GM18505 (cell line): ENCODE data around the gene VCX2.
"Not testable (repeated sequence)": the region's sequence is repeated elsewhere in the genome, so short reads cannot be mapped to it uniquely, and the experiment has no call there.

Experiments
- ATAC-seq: cut with Tn5 transposase; IDR thresholded peaks from one replicate; pipeline ENCODE4 v1.9.1; 2021; ENCODE audit not compliant: unreplicated experiment
- POLR2A ChIP-seq: IDR thresholded peaks from 4 replicates; pipeline ENCODE4 v1.6.1; 2011; ENCODE audit warnings: borderline replicate concordance; ENCODE audit not compliant: insufficient read depth, insufficient read length; ENCODE audit errors: extremely low read depth

Gene VCX2

GRCh38 chrX:8144925-8145324, 26.1 kb downstream of the VCX2 start:
- no peak for TF ChIP-seq POLR2A
- ATAC-seq = no peak

GRCh38 chrX:8141896-8142295, 29.2 kb downstream of the VCX2 start:
- TF ChIP-seq POLR2A = no peak
- ATAC-seq = no peak

- TF ChIP-seq POLR2A = no peak
- ATAC-seq = no peak
These were observed 29.9 kb downstream of the VCX2 start for GRCh38 chrX:8140986-8141744.

- TF ChIP-seq POLR2A = no peak
- no peak for ATAC-seq
These were observed 31.4 kb downstream of the VCX2 start for GRCh38 chrX:8139716-8140115.

GRCh38 chrX:8138252-8138651, 32.8 kb downstream of the VCX2 start:
- no peak for ATAC-seq

GRCh38 chrX:8126648-8127047, 44.4 kb downstream of the VCX2 start:
- no peak for ATAC-seq
- TF ChIP-seq POLR2A = no peak

More at GRCh38 chrX:8138252-8138651, 32.8 kb downstream of the VCX2 start:
- no peak for TF ChIP-seq POLR2A

- no peak for ATAC-seq
- TF ChIP-seq POLR2A = no peak
These were observed 45.0 kb downstream of the VCX2 start for GRCh38 chrX:8126092-8126491.

GRCh38 chrX:8125566-8125965, 45.5 kb downstream of the VCX2 start:
- TF ChIP-seq POLR2A = no peak
- no peak for ATAC-seq

- no peak for TF ChIP-seq POLR2A
- no peak for ATAC-seq
These were observed 48.5 kb downstream of the VCX2 start for GRCh38 chrX:8122538-8122937.

- ATAC-seq = not testable (repeated sequence)
These were observed 49.7 kb downstream of the VCX2 start for GRCh38 chrX:8121391-8121790.
